Transverse colon (tissue), 4 donors: Measurements from ENCODE around the gene MYBPH.

Experiments
- CTCF ChIP-seq, 5 experiments: fragments of 200-600 bp in 3 of 5; fragments of 450-650 bp in 2 of 5; sonication (generic) in 3 of 5; IDR thresholded peaks; 1 replicate in 2 of 5; 2 replicates in 3 of 5; pipeline ENCODE4 v1.5.1; 2016 to 2017; ENCODE audit warnings: antibody characterized with exemption in 5 of 5, inconsistent platforms in 3 of 5, mild to moderate bottlenecking in 2 of 5, moderate library complexity in 1 of 5
- EP300 ChIP-seq: sonication (generic); formaldehyde crosslinking; IDR thresholded peaks from one replicate; pipeline ENCODE4 v1.6.1; 2017; ENCODE audit warnings: antibody characterized with exemption, low read depth
- POLR2AphosphoS5 ChIP-seq, 3 donors: sonication (generic); formaldehyde crosslinking; IDR thresholded peaks; one replicate each; pipeline ENCODE4 v1.6.1; 2016; ENCODE audit warnings: antibody characterized with exemption in 3 of 3

GRCh38 chr1:203181586-203182386 lies 6.2 kb upstream of the MYBPH start:
- TF ChIP-seq CTCF (IDR thresholded peaks at IDR 0.05): no peak
- no peak for TF ChIP-seq POLR2AphosphoS5 (IDR thresholded peaks at IDR 0.05)
- no peak for TF ChIP-seq EP300
